OCI-LY7 (cell line): ENCODE results near the gene MYOT.

ENCODE experiments used
- EZH2phosphoT487 ChIP-seq: fragments of 200-600 bp; sonication (generic); IDR thresholded peaks from 2 replicates; pipeline ENCODE4 v1.6.1; 2018; ENCODE audit warnings: low read depth, borderline replicate concordance, mild to moderate bottlenecking, mixed run types, antibody characterized with exemption, low read length, moderate library complexity, mixed read lengths
- TF ChIP-seq, protein P1 (sequence below): fragments of 200-600 bp; sonication (generic); conservative IDR thresholded peaks from 2 replicates; pipeline ENCODE4 v1.5.1; 2014; ENCODE audit warnings: mild to moderate bottlenecking, antibody characterized with exemption, low read length, moderate library complexity, mixed read lengths

DNA sequence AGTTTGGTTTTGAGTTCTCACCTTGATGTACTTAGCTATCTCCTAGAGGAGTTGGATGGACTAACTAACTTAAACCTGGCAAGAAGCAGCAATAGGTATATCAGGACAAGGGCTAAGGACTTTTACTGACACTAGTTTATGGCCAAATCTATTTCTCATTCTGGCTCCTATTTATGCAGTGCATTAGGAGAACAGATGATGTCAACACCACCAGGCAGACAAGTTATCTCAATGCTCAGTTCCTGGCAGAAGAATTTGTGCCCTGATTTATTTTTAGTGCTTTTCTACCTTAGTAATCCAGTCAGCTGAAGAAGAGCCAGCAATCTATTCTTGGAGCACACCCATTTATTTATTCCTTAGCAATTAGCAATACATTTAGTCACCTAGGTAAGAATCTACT is 30.7 kb upstream of the MYOT start:
- TF ChIP-seq, protein P1, sequence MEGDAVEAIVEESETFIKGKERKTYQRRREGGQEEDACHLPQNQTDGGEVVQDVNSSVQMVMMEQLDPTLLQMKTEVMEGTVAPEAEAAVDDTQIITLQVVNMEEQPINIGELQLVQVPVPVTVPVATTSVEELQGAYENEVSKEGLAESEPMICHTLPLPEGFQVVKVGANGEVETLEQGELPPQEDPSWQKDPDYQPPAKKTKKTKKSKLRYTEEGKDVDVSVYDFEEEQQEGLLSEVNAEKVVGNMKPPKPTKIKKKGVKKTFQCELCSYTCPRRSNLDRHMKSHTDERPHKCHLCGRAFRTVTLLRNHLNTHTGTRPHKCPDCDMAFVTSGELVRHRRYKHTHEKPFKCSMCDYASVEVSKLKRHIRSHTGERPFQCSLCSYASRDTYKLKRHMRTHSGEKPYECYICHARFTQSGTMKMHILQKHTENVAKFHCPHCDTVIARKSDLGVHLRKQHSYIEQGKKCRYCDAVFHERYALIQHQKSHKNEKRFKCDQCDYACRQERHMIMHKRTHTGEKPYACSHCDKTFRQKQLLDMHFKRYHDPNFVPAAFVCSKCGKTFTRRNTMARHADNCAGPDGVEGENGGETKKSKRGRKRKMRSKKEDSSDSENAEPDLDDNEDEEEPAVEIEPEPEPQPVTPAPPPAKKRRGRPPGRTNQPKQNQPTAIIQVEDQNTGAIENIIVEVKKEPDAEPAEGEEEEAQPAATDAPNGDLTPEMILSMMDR, result no peak
- TF ChIP-seq EZH2phosphoT487, result no peak
